ENCODE results near the gene CASK. TPM values are rescaled to one million over a fixed set of nuclear protein-coding genes. Genes with fewer than 3 reads are reported as not detected.

The CASK gene
- total RNA-seq, 1 experiment from 2014 or later, result 39.2 TPM

DNA sequence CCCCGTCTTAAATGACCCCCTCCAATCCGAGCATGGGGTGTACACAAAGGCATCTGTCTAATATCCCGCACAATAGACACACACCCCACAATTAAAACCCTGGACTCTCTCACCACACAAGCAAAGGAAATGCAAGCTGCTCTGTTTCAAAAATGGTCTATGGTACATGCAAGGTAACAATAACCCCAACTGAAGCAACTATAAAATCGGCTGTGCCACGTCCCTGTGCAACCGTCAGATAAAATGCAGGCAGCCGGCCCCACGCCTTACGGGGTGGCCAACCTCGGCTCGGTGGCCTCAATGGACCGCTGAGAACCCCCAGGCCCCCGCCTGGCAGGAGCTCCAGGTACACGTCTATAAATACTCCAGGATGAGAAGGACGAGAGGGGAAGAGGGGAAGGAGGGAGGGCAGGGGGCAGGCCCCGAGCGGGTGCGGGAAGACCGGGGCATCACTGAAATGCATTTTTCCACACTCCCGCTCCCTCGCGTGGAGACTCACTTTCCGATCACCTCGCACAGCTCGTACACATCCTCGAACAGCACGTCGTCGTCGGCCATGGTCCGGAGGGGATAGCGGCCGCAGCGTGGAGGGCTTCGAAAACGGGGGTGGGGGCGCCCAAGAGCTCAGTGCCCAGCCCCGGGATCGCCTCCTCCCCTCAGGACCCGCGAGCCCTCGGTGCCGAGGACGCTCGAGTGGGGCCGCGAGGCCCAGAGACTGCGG is 763 bp downstream of the CASK start:
- H3K27me3 ChIP-seq (ENCODE audit: control insufficient read depth, insufficient read depth, low read length), result no peaks in the 10 kb centered on the region
- no peaks in the 10 kb centered on the region for H3K36me3 ChIP-seq (replicated peaks; ENCODE audit: control insufficient read depth, insufficient read depth, low read length)
- DNase-seq, result peak; percentile 78
- H3K4me3 ChIP-seq (ENCODE audit: insufficient read depth, low read depth, low read length), result peak overlapping the region; percentile 95

DNA sequence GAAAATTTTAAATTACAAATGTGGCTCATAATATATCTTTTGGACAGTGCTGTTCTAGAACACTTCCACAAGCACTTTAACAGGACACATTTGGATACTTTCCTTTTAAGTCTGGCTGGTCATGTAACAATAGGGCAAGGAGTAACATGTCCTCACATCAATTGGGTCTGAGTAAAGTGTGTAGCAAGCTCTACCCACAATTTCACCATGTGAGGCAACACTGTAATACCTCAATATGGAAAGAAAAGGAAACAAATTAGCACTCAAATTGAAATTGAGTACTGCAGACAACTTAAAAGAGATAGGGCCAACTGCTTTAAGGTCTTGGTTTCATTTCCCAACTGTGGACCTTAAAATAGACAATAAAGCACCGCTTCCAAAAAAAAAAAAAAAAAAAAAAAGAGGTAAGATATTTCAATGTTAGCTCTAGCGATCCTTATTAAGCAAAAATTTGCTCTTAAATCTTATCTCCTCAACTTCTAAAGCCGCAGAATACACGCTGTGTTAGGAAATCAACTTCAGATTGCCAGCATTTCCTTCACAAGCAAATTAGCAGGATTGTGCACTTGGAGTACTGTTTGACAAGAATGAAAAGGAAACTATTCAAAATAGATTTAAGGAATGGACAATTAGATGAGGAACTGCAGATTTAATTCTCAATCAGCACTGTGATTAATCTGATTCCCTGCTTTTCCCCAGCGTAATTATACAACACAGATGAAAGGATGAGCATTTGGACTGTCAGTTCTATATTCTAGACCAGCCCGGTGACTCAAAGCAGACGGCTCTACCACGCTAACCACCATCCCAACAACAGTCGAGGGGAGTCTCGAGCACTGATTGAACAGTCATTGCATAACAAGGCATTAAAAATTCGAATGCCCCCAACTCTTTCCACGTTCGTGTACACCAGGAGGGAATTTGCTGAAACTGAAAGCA is 1.6 kb downstream of the CASK start:
- Histone ChIP-seq H3K4me3 (ENCODE audit: insufficient read depth, low read depth, low read length) (peak overlapping the region; percentile 95), H3K36me3 (replicated peaks; ENCODE audit: control insufficient read depth, insufficient read depth, low read length) (no peaks in the 10 kb centered on the region), H3K27me3 (ENCODE audit: control insufficient read depth, insufficient read depth, low read length) (no peaks in the 10 kb centered on the region)
- peak; percentile 23 for DNase-seq

DNA sequence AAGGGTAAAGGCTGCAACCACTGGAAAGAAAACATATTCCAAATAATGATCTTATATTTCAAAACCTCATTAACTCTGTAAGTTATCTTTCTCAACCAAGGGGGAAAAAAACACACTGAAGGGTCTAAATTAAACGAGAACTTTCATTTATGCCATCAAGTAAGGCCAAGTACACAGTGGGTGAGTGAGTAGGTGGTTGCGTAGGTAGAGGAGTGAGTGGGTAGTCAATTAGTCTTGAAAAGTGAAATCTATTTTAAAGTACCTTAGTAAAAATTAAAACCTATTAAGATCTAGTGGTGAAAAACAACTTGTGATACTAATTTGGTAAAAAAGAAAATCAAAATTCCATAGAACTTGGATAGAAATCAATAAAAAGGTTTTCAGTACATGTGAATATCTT is 3.5 kb downstream of the CASK start:
- Histone ChIP-seq H3K27me3 (ENCODE audit: control insufficient read depth, insufficient read depth, low read length) (no peaks in the 10 kb centered on the region), H3K36me3 (replicated peaks; ENCODE audit: control insufficient read depth, insufficient read depth, low read length) (no peaks in the 10 kb centered on the region), H3K4me3 (ENCODE audit: insufficient read depth, low read depth, low read length) (no peak overlapping the region)
- DNase-seq, result no peak

DNA sequence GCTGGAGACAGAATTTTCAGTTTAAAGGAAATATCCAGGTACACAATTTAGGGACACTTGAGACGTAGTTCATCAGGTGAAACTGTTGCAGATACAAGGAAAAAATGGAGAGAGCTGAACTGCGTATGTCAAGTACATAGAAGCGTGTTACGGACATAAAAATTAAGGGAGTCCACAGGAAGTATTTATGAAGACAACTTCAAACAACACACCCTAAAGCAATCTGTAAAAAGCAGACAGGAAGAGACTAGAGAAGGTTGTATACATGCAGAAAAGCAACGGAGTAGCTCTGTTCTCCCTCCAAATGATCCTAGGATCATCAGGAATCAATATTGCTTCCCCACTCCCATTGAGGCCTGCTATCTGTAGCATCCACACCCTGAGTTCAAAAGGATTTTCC is 5.8 kb downstream of the CASK start:
- no peaks in the 10 kb centered on the region for H3K27me3 ChIP-seq (ENCODE audit: control insufficient read depth, insufficient read depth, low read length)
- no peak overlapping the region for H3K4me3 ChIP-seq (ENCODE audit: insufficient read depth, low read depth, low read length)
- no peak for DNase-seq
- no peaks in the 10 kb centered on the region for H3K36me3 ChIP-seq (replicated peaks; ENCODE audit: control insufficient read depth, insufficient read depth, low read length)

DNA sequence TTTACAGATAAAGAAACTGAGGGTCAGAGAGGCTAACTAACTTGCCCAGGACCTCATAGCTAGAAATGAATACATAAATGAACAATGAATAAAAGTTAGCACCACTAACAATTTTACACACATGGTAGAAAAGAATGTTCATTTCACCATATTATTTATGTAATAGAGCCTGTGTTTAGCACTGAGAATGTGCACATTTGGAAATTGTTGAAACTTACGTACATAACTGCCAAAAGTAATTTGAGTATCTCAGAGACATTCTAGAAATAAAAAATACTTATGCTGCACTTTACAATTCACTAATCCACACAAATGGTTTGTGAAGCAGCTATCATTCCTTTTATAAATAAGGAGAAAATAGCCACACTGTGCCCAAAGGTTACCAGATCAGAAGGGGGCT is 9.9 kb downstream of the CASK start:
- DNase-seq, result no peak
- no peaks in the 10 kb centered on the region for H3K27me3 ChIP-seq (ENCODE audit: control insufficient read depth, insufficient read depth, low read length)
- no peaks in the 10 kb centered on the region for H3K36me3 ChIP-seq (replicated peaks; ENCODE audit: control insufficient read depth, insufficient read depth, low read length)
- no peak overlapping the region for H3K4me3 ChIP-seq (ENCODE audit: insufficient read depth, low read depth, low read length)

DNA sequence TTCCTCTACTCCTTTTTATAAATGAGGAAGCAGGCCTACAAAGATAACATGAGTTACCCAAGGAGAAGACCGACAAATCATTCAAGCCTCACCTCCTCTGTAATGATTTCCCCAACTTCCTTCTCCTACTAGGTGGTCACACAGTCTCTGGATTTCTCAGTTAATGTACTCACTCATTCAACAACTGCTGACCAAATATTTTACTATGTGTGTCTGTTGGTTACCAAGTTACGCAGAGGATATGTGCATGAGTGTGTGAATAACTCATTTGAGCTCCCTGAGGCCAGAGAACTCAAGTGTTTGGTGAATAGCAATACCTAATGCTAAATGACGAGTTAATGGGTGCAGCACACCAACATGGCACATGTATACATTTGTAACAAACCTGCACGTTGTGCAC is 10.4 kb downstream of the CASK start:
- no peak for DNase-seq
- H3K27me3 ChIP-seq (ENCODE audit: control insufficient read depth, insufficient read depth, low read length), result no peaks in the 10 kb centered on the region
- H3K4me3 ChIP-seq (ENCODE audit: insufficient read depth, low read depth, low read length), result no peak overlapping the region
- H3K36me3 ChIP-seq (replicated peaks; ENCODE audit: control insufficient read depth, insufficient read depth, low read length), result no peaks in the 10 kb centered on the region

DNA sequence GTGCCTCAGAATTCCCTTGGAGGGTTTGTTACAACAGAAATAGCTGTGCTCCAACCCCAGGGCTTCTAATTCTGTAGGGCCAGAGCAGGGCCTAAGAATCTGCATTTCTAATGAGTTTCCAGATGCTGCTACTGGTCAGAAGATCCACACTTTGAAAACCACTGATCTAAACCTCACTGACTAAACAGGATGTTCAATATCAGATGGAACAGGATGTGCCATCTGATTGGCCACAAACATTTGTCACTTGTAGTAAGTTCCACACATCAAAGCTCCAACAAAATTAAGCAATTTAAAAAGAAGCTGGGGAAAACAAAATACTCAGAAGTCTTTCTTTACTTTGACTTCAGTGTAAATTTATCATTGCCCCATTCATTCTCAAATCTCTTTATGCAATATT is 14.3 kb downstream of the CASK start:
- Histone ChIP-seq H3K27me3 (ENCODE audit: control insufficient read depth, insufficient read depth, low read length) (no peaks in the 10 kb centered on the region), H3K4me3 (ENCODE audit: insufficient read depth, low read depth, low read length) (no peak overlapping the region), H3K36me3 (replicated peaks; ENCODE audit: control insufficient read depth, insufficient read depth, low read length) (no peaks in the 10 kb centered on the region)
- no peak for DNase-seq

DNA sequence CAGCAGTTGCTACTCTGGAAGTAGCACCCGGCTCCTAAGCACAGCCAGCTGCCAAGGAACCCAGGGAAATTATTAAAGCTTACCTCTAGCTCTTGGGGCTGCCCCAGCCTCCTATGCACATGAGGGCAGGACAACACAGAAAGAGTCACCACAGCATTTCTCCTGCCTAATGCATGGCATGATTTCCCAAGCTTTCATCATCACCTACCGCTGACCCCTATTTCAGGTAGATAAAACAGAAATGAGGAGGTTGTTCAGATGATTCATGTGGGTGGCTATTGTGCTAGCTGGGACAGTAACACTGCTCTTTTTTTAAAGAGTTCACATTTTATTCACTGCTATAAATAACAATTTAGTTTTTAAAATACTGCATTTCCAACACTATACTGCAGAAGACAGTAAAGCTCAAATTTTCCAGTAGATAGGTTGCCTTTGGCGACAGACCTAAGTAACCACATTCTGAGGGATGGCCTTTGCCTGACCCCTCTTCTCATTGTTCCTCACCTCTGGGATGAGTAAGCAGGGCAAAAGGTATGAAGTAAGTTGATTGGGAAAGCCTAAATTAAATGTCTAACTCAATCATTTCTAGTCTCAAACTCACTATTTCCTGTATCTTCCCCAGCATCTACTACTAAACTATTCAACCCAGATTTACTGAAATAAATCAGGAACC is 16.7 kb downstream of the CASK start:
- no peak overlapping the region for H3K4me3 ChIP-seq (ENCODE audit: insufficient read depth, low read depth, low read length)
- no peak for DNase-seq
- H3K27me3 ChIP-seq (ENCODE audit: control insufficient read depth, insufficient read depth, low read length), result no peaks in the 10 kb centered on the region
- H3K36me3 ChIP-seq (replicated peaks; ENCODE audit: control insufficient read depth, insufficient read depth, low read length), result no peaks in the 10 kb centered on the region

DNA sequence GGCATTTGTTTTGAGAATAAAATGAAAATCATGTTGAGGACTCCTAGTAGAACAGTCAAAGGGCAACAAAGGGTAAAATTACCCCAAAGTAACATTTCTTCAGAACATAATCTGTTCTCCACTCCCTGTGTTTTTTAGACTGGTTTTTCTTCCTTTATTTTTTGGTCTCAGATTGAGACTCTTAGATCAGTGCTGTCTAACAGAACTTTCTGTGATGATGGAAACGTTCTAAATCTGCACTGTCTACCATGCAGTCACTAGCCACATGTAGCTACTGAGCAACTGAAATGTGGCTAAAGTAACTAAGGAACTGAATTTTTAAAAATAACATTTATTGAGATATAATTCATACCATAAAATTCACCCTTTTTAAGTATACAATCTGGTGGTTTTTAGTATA is 19.8 kb downstream of the CASK start:
- Histone ChIP-seq H3K27me3 (ENCODE audit: control insufficient read depth, insufficient read depth, low read length) (no peaks in the 10 kb centered on the region), H3K4me3 (ENCODE audit: insufficient read depth, low read depth, low read length) (no peak overlapping the region), H3K36me3 (replicated peaks; ENCODE audit: control insufficient read depth, insufficient read depth, low read length) (no peaks in the 10 kb centered on the region; the same call in 1 of the 2 replicates)
- DNase-seq, result no peak

DNA sequence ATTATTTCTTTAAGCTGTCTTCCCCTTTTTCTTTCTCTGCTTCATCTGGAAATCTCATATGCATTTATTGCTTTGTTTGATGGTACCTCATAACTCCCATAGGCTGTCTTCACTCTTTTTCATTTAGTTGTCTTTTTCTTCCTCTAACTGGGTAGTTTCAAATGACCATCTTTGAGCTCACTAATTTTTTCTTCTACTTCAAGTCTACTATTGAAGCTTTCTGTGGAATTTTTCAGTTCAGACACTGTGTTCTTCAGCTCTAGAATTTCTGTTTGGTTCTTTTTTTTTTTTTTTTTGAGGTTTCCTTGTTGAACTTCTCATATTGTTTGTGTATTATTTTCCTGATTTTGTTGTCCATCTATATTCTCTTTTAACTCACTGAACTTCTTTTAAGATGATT is 23.0 kb downstream of the CASK start:
- H3K27me3 ChIP-seq (ENCODE audit: control insufficient read depth, insufficient read depth, low read length), result no peaks in the 10 kb centered on the region
- no peaks in the 10 kb centered on the region; the same call in 1 of the 2 replicates for H3K36me3 ChIP-seq (replicated peaks; ENCODE audit: control insufficient read depth, insufficient read depth, low read length)

DNA sequence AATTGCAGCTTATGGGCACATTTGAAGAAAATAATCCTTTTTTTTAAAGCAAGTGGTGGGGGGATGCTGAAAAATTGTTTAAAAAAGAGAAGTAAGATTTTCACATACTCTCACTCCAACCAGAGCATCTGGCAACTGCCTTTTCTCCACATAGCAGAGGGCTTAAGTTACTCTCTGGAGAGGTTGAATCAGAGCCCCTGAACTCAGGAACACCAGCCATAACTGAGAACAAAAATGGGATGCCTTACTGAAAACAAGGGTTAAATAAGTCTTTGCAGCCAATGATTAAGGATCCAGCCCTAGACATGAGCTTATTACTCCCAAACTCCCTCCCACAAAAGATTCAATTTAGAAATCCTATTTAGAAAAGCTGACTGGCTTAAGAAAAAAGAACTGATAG is 27.5 kb downstream of the CASK start:
- DNase-seq, result no peak
- Histone ChIP-seq H3K4me3 (ENCODE audit: insufficient read depth, low read depth, low read length) (no peak overlapping the region), H3K36me3 (replicated peaks; ENCODE audit: control insufficient read depth, insufficient read depth, low read length) (no peaks in the 10 kb centered on the region), H3K27me3 (ENCODE audit: control insufficient read depth, insufficient read depth, low read length) (no peaks in the 10 kb centered on the region)

More for the DNA sequence above, 23.0 kb downstream of the CASK start:
- DNase-seq, result no peak
- H3K4me3 ChIP-seq (ENCODE audit: insufficient read depth, low read depth, low read length), result no peak overlapping the region

DNA sequence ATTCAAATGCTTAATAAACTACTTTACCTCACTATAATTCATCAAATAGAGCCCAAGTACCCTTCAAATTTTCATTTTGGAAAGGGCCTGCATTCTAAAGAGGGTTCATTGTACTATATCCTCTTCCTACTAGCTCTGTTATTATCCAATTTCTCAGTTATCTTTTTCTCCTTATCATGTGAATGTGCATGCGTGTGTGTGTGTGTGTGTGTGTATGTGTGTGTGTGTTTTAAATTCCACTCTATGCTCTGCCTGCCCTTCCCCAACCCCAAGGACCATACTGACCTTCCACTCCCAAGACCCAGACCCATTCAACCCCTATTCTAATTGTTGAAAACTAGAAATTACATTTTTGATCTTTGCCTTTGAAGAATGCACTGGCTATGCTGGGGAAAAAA is 33.3 kb downstream of the CASK start:
- Histone ChIP-seq H3K4me3 (ENCODE audit: insufficient read depth, low read depth, low read length) (no peak overlapping the region), H3K27me3 (ENCODE audit: control insufficient read depth, insufficient read depth, low read length) (no peaks in the 10 kb centered on the region), H3K36me3 (replicated peaks; ENCODE audit: control insufficient read depth, insufficient read depth, low read length) (no peaks in the 10 kb centered on the region)
- no peak for DNase-seq

DNA sequence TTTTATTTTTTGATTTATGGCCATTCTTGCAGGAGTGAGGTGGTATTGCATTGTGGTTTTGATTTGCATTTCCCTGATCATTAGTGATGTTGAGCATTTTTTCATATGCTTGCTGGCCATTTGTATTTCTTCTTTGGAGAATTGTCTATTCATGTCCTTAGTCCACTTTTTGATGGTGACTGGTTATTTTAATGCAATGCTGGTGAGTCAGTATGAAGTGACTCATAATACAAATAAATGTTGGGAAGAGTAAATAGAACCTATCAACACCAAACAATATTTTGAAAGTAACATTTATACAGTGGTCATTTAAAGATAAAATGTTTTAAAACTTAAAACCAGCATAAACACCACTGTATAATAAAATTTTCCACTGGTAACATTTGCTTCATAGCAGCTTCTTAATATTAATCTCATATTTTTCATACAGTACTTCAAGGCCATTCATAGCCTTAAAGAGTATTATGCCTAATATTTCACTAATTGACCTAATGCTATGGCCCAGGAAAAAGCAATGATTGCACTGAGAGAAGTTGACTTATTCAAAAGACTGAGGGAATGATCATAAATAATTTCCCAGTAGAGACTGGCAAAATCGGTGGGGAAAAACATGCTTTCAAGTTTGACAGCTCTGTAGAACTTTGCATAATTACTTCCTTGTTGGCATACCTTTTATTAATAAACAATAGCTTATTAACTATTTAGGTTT is 33.9 kb downstream of the CASK start:
- no peak for DNase-seq

DNA sequence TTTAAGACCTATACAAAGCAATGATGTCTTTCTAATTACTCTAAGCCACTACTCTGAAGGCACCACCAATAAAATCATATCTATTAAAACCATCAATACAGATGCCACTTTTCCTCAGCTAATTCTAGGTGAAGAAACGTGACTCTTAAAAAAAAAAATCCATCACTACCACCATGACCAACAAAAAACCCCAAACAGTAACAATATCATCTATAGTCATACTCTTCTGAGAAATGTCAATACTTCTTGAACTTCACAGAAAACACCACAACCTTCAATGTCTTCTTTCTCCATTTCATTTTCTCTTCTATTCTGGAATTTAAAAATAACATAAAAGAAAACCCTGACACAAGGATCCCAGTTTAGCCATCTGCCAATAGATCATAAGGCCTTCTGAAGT is 35.7 kb downstream of the CASK start:
- DNase-seq, result no peak
- no peaks in the 10 kb centered on the region for H3K27me3 ChIP-seq (ENCODE audit: control insufficient read depth, insufficient read depth, low read length)
- H3K4me3 ChIP-seq (ENCODE audit: insufficient read depth, low read depth, low read length), result no peak overlapping the region
- H3K36me3 ChIP-seq (replicated peaks; ENCODE audit: control insufficient read depth, insufficient read depth, low read length), result no peaks in the 10 kb centered on the region

More for the DNA sequence above, 33.9 kb downstream of the CASK start:
- no peaks in the 10 kb centered on the region for H3K27me3 ChIP-seq (ENCODE audit: control insufficient read depth, insufficient read depth, low read length)
- H3K36me3 ChIP-seq (replicated peaks; ENCODE audit: control insufficient read depth, insufficient read depth, low read length), result no peaks in the 10 kb centered on the region
- no peak overlapping the region for H3K4me3 ChIP-seq (ENCODE audit: insufficient read depth, low read depth, low read length)
